Activated CD4-positive, alpha-beta T cell treated with anti-CD3 and anti-CD28 coated beads for 1 hour (primary cell): ENCODE measurements around the gene AFF2.

Experiments used
- DNase-seq: peaks from one replicate; pipeline ENCODE4 v3.0.0-alpha.2; 2020

AFF2 gene

GRCh38 chrX:148592595-148592994 is 92.2 kb downstream of the AFF2 start:
- no peak for DNase-seq

DNA sequence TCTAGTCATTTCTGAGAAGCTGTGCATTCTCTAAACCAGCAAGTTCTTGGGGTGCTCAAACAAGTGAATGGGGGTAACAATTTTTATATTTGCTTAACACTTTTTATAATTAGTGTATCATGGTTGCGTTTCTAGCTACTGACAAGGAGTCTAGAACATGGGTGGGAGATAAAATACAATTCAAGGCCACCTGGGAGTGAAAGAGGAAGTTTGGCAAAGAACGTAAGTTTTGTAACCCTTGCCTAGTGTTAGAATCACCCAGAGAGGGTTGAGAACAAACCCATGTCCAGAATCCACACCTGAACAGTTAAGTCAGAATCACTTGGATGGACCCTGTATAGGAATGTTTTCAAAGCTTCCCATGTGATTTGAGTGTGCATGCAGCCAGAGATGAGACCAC is 92.7 kb downstream of the AFF2 start:
- DNase-seq, result no peak

DNA sequence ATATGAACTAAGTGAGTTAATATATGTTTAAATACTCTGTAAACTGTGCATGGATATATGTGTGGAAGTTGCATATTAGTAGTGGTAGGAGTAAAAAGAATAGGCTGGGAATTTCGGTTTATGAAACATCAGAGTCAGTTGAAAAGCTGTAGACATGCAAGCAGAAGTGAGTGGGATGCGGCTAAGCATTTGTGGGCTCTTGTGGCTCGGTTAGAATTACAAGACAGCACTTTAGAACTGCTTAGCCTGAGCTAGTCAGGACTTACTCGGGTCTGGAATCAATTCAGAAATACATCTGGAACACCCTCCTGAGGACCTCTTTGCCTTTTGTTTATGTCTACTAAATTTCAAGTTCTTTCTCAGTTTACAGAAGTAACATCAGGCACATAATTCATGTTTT is 93.6 kb downstream of the AFF2 start:
- DNase-seq, result no peak

DNA sequence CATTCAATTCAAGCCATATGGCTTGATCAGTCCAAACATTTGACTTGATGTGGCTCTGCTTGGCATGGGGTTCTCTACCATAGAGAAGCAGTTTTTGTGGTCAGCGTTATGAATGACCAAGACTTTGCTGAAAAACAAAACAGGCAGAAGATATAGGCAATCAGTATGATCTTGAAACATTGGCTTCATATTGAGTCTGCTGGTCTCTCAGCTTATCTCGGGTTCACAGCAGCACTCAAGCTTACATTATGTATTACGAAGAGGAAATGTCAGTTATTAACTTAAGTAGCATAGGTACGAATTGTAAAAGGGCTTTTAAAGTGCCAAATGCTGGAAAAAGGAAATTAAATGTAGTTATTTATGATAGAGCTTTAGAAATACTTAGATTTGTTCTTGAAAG is 99.0 kb downstream of the AFF2 start:
- DNase-seq, result no peak

DNA sequence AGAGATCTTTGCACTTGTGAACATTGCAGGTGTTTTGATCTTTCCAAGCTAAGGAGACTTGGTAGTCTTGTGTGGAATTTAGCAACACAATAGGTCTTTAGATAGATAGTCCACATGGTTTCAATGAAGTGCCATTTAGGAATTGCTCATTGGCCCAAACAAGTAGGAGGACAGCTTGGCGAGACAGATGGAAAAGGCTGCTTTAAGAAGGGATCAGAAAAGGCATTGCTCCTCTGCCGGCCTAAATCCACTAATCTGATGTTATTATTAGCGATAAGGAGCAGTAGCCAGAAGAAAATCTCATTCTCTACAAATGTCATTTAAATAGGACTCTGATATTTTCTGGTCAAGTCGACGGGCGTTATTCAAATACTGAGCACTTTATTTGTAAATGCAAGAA is 99.7 kb downstream of the AFF2 start:
- no peak for DNase-seq

DNA sequence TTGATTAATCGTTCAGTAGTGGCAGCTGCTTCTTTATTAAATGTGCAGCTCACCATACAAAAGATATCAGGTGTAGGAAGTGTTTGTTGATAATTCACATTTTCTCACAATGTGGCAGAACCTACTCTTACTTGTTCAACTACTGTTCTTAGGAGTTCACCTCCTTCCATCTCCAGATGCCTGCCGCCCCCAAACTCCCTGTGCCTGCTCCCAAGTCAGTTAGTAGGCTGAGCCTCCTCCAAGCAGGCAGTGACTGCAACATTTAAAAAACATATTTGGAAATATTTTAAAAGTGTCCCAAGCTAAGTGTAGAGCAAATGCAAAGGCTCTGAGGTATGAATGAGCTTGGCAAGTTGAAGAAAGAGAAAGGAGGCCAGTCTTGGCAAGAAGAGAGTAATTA is 100.2 kb downstream of the AFF2 start:
- no peak for DNase-seq

DNA sequence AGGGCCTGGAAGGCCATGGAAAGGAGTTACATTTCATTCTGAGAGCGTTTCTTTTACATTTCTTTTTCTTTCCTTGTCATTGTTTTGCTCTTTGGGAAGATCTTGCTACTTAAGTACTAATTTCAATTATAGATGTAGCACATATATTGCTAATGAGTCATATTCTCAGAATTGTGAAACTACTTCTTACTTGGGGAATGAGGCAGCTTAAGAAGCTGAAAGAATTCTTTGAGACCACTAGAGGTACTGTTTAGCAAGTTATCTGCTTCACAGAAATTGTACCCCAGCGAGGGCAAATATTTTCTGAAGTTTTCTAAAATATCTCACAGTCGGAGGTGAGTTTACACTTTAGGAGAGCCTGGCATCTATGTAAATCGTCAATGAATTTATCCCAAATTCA is 100.6 kb downstream of the AFF2 start:
- DNase-seq, result no peak

GRCh38 chrX:148609515-148610327 is 109.3 kb downstream of the AFF2 start:
- no peak for DNase-seq

- no peak for DNase-seq
These were observed 109.9 kb downstream of the AFF2 start for GRCh38 chrX:148610328-148610698.

DNA sequence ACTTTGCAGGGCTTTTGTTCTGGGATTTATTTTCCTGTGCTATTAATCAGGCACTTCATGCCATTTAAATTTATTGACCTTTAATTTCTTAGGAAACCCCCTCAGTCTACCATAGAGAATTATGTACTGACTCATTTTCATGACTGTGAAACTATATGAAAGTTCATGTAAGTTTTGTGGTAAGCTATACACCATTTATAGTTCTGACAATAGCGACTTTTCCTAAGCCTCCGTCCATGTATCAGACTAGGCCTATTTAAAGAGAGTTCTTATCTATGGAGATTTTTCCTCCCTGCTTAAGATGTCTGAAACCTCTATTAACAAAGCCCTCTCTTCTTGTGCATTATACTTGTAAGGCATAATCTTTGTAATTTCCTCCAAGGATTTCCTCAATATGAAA is 111.6 kb downstream of the AFF2 start:
- no peak for DNase-seq

- DNase-seq, result no peak
These were observed 112.0 kb downstream of the AFF2 start for GRCh38 chrX:148612431-148612830.

DNA sequence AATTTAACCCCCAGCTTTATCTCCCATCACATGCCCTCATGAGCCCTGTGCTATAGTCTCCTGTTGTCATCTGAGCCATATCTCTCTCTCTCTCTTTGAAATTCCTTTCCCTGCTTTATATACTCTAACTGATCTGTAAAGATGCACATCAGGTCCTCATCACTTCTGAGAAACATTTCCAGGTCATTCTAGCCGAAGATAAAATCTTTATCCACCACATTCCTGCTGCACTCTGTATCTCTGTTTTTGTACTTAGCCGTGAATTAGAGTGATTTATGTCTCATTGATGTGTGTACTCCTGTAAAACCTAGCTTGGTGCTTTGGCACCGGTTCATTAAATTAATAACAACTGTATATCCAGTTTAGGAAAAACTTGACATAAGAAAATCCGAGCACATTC is 113.2 kb downstream of the AFF2 start:
- no peak for DNase-seq

DNA sequence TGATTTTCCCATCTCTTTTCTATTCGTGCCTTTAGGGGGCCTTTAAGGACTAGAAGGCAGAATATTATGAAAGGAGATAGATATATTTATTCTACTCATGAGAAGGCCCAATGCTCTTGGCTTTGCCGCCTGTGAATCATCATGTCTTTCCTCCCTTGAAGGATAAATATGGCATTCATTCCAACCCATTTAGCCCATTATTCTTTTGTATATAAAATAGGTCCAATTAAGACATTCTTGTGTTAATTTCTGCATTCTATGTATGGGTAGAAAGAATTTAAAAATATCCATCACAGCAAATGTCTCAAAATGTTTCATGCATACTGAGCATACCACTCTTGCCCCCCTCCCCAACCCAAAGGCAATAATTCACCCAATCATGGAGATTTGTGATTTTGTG is 115.1 kb downstream of the AFF2 start:
- DNase-seq, result no peak

DNA sequence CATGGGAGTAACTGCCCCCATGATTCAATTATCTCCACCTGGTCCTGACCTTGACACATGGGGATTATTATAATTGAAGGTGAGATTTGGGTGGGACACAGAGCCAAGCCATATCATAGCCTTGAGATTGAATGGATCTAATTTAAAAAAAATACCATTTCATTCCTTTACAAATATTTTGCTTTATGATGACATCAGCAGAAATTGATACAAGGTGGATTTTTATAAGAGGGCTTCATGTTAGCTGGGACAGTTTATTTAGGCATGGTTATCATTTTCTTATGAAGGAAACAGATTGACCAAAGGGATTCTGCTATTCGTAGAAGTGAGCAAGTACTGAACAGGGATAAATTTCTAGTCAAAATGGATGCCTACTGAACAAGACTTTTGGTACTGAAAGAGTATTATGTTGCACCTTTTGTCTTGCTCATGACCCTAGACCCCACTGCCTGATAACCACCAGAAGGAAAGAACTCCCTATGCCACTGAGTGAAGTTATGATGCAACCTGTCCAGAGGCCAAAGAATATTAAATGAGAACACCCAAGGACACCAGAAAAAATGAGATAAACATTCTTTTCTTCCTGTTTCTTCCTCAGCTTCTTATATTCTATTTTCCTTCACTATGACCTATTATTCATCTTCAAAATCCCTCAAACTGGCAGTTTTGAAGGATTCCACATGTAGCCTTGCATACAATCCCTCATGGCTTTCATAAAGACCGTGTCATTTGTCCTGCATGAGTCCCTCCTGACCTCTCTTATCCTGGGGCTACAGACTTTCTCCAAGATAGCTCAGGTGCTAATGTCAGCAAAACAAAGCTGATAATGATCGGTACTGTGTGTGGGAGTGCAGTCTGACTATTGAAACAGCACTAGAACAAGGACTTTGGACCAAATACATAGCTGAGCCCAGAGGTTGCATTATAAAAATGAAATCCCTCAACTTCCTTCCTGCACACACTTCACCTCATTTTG is 118.3 kb downstream of the AFF2 start:
- DNase-seq, result no peak

- no peak for DNase-seq
These were observed 119.6 kb downstream of the AFF2 start for GRCh38 chrX:148620023-148620422.

DNA sequence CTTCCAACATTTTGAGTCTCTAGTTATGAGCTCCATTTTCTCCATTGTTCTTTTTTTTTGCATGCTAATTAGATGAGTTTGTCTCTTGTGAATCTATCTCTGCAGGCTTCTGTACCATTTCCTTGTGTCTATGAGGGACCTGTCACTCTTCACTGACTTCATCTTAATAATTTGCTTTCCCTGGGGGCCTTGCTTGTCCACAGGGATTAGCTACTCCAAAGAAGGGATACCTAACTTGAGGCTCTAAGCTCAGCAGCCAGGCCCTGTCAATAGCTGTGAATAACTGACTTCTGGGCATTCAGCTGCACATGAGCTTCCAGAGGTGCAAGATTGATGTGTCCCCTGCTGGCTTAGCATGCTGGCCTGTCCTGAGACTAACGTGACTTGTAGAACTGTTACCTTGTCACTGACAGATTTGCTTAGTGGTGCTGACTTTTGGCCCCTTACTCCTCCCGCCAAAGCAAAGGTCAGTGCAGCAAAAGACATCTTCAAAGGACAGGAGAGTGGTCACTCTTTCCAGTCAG is 124.6 kb downstream of the AFF2 start:
- no peak for DNase-seq

- DNase-seq, result no peak
These were observed 128.2 kb downstream of the AFF2 start for GRCh38 chrX:148628621-148629020.

GRCh38 chrX:148629434-148629833 is 129.0 kb downstream of the AFF2 start:
- no peak for DNase-seq

- no peak for DNase-seq
These were observed 132.0 kb downstream of the AFF2 start for GRCh38 chrX:148632444-148632843.

GRCh38 chrX:148633218-148633908 is 132.9 kb downstream of the AFF2 start:
- no peak for DNase-seq

DNA sequence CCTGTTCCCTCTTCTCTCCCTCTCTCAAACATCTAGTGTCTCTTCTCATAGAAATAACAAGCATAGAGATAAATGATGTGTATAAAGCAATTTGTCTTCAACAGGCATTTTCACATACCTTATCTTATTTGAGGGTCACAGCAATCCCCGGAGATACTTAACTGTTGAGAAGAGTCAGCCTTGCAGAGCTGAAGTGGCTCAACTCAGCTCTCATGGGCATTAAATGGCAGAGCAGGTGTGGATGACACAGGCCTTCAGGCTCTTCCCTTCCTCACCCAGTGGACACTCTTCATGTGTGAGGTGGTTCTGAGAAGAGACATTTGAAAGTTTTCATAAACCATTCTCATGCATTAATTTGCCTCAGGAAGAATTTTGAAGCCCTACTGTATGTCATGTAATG is 134.2 kb downstream of the AFF2 start:
- DNase-seq, result no peak

DNA sequence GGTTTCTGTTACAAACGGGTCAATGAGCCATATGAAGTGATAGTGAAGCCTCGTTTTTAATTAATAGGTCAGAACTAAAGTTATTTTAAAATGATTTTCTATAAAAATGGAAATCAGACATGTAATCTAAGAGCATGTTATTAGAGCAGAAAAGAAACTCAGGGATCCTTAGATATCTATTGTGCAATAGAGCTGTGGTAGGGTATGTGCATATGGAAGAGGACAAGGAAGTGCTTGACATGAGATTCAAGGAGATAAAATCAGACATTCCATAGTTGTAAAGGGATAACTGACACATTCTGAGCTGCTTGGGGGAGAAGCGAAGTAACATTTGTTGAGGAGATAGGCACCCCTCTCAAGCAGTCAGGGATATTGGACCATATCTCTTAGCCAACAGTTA is 143.0 kb downstream of the AFF2 start:
- no peak for DNase-seq

DNA sequence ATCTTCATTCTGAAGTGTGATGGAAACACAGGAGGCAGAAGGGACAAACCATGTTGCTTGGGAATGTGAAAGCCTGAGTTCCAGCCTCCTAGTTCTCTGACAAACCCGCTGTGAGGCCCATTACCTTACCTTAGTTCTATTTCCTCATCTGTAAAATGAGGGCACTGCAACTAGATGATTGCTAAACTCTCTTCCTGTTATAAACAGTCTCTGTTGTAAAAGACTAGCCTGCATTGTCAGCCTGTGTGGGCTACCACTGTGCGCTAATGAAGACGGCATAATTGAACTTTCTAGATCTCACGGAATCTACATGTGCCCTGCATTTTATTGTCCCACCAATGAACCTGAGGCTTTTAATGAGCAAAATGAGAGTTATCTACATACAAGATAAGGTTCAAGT is 147.2 kb downstream of the AFF2 start:
- DNase-seq, result no peak
